Kidney (tissue), 14 donors: ENCODE measurements around the gene METTL9. TPM values are rescaled to one million over a fixed set of nuclear protein-coding genes. Genes with fewer than 3 reads are reported as not detected.

Experiments
- DNase-seq, 5 donors: peaks; one replicate each; pipeline ENCODE4 v3.0.0-alpha.2; 2013 to 2020
- FAIRE-seq: peaks from 2 replicates; lab custom pipeline; 2012; peaks lifted over from hg19 to GRCh38; lab: Jason Lieb, UNC
- H3K27ac ChIP-seq, 2 donors: one replicate each; pipeline ENCODE4 v1.7.0; 2013; ENCODE audit warnings: low read depth in 2 of 2, low read length in 2 of 2, inconsistent platforms in 1 of 2
- H3K27me3 ChIP-seq: one replicate; pipeline ENCODE4 v1.7.1; 2013; ENCODE audit warnings: low read length, inconsistent platforms; ENCODE audit not compliant: control insufficient read depth, insufficient read depth
- H3K36me3 ChIP-seq, 3 donors: one replicate each; pipeline versions ENCODE4 v1.7.0 to v1.7.1; 2013; ENCODE audit warnings: low read length in 3 of 3, control low read depth in 1 of 3, inconsistent platforms in 1 of 3; ENCODE audit not compliant: insufficient read depth in 3 of 3, control insufficient read depth in 2 of 3
- H3K4me1 ChIP-seq, 3 donors: one replicate each; pipeline versions ENCODE4 v1.7.0 to v1.7.1; 2013; ENCODE audit warnings: low read length in 3 of 3, inconsistent platforms in 1 of 3, low read depth in 1 of 3; ENCODE audit not compliant: control insufficient read depth in 2 of 3, insufficient read depth in 2 of 3
- H3K4me3 ChIP-seq, 3 donors: one replicate each; pipeline versions ENCODE4 v1.7.0 to v1.8.1; 2013; ENCODE audit warnings: low read length in 3 of 3, control low read depth in 1 of 3, inconsistent platforms in 1 of 3
- H3K9ac ChIP-seq, 3 donors: one replicate each; pipeline versions ENCODE4 v1.7.0 to v1.7.1; 2013; ENCODE audit warnings: low read length in 3 of 3, control low read depth in 1 of 3, inconsistent platforms in 1 of 3
- H3K9me3 ChIP-seq, 3 donors: one replicate each; pipeline versions ENCODE4 v1.7.0 to v1.7.1; 2013; ENCODE audit warnings: low read length in 3 of 3, control low read depth in 1 of 3, inconsistent platforms in 1 of 3; ENCODE audit not compliant: control insufficient read depth in 2 of 3, insufficient read depth in 1 of 3
- CTCF ChIP-seq: IDR thresholded peaks from 3 replicates; pipeline ENCODE4 v1.5.1; 2012; ENCODE audit warnings: mild to moderate bottlenecking, moderate library complexity, borderline replicate concordance; ENCODE audit not compliant: insufficient read depth; ENCODE audit errors: extremely low read depth
- intact Hi-C: fragments of 100-400 bp; cut with DNase I; formaldehyde crosslinking; loops from one replicate; pipeline ENCODE4 v1.11.1; 2022
- polyA plus RNA-seq: library from polyadenylated mRNA; stranded (reverse); fragments of 350-450 nt; fragmentation: Illumina TruSeq; extraction: RNeasy Lipid Tissue Mini Kit (QIAGEN cat#74804); gene quantifications from one replicate; pipeline ENCODE4 v1.2.3, GENCODE V29; 2014; ENCODE audit warnings: low read depth, low replicate concordance; ENCODE audit not compliant: insufficient read depth
- total RNA-seq: library from RNA; stranded (reverse); fragmentation: NEBNext Ultra II Directional; extraction: Animal tissue kit (Norgen Biotek cat#: 25700); gene quantifications from one replicate; pipeline ENCODE4 v1.2.1, GENCODE V29; 2021
- donor health status: control.
- donor health status: control.
- donor health status: control.
- donor health status: control.
- donor health status: control.
- donor health status: DM: yes; HTN: yes; CAD: no.
- donor health status: Normal renal cell carcinoma (clear cell type).

Gene METTL9
- total and polyA plus RNA-seq, 2 donors from 2014 or later: 129 to 193 TPM

GRCh38 chr16:21597561-21598030 lies 1.8 kb upstream of the METTL9 start:
- no peak for TF ChIP-seq CTCF
- DNase-seq: no peak
- Histone ChIP-seq H3K27ac (no peak overlapping the region), H3K36me3 (no peaks in the 10 kb centered on the region), H3K27me3 (no peaks in the 10 kb centered on the region), H3K4me1 (peaks cover 2 to 5% (median 3%) of the 10 kb centered on the region in 3 donors), H3K9ac (no peak overlapping the region), H3K4me3 (no peak overlapping the region), H3K9me3 (no peaks in the 10 kb centered on the region)
- no peak for FAIRE-seq
- intact Hi-C loops: no loop called here

GRCh38 chr16:21598206-21598605 lies 1.2 kb upstream of the METTL9 start:
- intact Hi-C loops: no loop called here
- DNase-seq (no peak), FAIRE-seq (no peak)
- no peaks in the 10 kb centered on the region for H3K27me3 ChIP-seq
- no peaks in the 10 kb centered on the region for H3K36me3 ChIP-seq
- H3K4me3 ChIP-seq: peak overlapping the region in 2 of 3 donors; percentile 85 to 89
- H3K9me3 ChIP-seq: no peaks in the 10 kb centered on the region
- no peak for TF ChIP-seq CTCF
- peak overlapping the region; percentile 92 to 93 for H3K27ac ChIP-seq
- H3K4me1 ChIP-seq: peaks cover 2 to 5% (median 3%) of the 10 kb centered on the region in 3 donors
- H3K9ac ChIP-seq: no peak overlapping the region

GRCh38 chr16:21598701-21599121 lies 666 bp upstream of the METTL9 start:
- FAIRE-seq (no peak), DNase-seq (peak in 2 of 5 donors; percentile 26 to 45)
- no peak for TF ChIP-seq CTCF

More at GRCh38 chr16:21598701-21599121, 666 bp upstream of the METTL9 start:
- Histone ChIP-seq H3K4me3 (peak overlapping the region; percentile 85 to 94 (median 89)), H3K9me3 (no peaks in the 10 kb centered on the region), H3K4me1 (peaks cover 2 to 5% (median 3%) of the 10 kb centered on the region in 3 donors), H3K27me3 (no peaks in the 10 kb centered on the region), H3K9ac (peak overlapping the region; percentile 86 to 98 (median 97)), H3K36me3 (no peaks in the 10 kb centered on the region), H3K27ac (peak overlapping the region; percentile 92 to 93)
- intact Hi-C loops: no loop called here
